Measurements from ENCODE around the gene IFI30.

Gene IFI30

DNA sequence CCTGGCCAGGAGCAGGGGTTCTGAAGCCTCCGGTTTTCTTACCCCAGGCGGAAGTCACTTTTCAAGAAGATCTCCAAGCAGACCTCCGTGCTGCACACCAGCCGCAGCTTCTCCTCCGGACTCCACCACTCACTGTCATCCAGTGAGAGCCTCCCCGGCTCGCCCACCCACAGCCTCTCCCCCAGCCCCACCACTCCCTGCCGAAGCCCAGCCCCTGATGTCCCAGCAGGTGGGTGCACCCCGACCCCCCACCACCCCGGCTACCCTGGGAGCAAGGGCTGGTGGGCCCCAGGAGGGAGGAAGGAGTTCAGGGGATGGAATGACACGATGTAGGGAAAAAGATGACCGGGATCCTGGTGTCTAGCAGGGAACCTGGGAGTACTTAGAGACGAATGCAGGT lies 26.2 kb upstream of the IFI30 start:
- Histone ChIP-seq H3K27me3 (replicated peaks) (no peaks in the 10 kb centered on the region), H3K36me3 (replicated peaks) (peaks cover 21% of the 10 kb centered on the region), H3K4me3 (ENCODE audit: low read depth, low read length) (no peak overlapping the region), H3K27ac (no peak overlapping the region)
- TF ChIP-seq, protein P1, sequence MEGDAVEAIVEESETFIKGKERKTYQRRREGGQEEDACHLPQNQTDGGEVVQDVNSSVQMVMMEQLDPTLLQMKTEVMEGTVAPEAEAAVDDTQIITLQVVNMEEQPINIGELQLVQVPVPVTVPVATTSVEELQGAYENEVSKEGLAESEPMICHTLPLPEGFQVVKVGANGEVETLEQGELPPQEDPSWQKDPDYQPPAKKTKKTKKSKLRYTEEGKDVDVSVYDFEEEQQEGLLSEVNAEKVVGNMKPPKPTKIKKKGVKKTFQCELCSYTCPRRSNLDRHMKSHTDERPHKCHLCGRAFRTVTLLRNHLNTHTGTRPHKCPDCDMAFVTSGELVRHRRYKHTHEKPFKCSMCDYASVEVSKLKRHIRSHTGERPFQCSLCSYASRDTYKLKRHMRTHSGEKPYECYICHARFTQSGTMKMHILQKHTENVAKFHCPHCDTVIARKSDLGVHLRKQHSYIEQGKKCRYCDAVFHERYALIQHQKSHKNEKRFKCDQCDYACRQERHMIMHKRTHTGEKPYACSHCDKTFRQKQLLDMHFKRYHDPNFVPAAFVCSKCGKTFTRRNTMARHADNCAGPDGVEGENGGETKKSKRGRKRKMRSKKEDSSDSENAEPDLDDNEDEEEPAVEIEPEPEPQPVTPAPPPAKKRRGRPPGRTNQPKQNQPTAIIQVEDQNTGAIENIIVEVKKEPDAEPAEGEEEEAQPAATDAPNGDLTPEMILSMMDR (IDR thresholded peaks at IDR 0.05; ENCODE audit: low read depth, low read length, missing control alignments): no peak
- in situ Hi-C loops (cut with HindIII; ENCODE audit: low pct_ligation_motif_present, low sequenced_read_pairs): no loop called here
- DNase-seq: no peak

DNA sequence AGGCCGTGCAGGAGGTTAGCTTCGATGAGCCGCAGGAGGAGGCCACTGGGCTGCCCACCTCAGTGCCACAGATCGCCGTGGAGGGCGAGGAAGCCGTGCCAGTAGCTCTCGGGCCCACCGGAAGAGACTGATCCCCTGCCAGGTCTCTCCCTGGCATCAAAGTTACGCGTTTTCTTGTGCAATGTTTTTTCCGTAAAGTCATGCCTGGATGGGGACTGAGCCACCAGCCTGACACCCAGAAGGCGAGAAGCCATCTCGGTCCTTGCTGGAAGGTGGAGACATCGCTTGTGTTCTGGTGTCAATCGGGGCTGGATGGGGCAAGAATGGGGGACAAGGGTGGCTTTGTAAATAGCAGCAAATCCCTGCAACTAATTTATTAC lies 24.0 kb upstream of the IFI30 start:
- peaks cover 12% of the 10 kb centered on the region for H3K36me3 ChIP-seq (replicated peaks)
- DNase-seq: no peak
- no peaks in the 10 kb centered on the region for H3K27me3 ChIP-seq (replicated peaks)
- TF ChIP-seq, protein P1 (IDR thresholded peaks at IDR 0.05; ENCODE audit: low read depth, low read length, missing control alignments): no peak
- no peak overlapping the region for H3K27ac ChIP-seq
- in situ Hi-C loops (cut with HindIII; ENCODE audit: low pct_ligation_motif_present, low sequenced_read_pairs): no loop called here
- no peak overlapping the region for H3K4me3 ChIP-seq (ENCODE audit: low read depth, low read length)

DNA sequence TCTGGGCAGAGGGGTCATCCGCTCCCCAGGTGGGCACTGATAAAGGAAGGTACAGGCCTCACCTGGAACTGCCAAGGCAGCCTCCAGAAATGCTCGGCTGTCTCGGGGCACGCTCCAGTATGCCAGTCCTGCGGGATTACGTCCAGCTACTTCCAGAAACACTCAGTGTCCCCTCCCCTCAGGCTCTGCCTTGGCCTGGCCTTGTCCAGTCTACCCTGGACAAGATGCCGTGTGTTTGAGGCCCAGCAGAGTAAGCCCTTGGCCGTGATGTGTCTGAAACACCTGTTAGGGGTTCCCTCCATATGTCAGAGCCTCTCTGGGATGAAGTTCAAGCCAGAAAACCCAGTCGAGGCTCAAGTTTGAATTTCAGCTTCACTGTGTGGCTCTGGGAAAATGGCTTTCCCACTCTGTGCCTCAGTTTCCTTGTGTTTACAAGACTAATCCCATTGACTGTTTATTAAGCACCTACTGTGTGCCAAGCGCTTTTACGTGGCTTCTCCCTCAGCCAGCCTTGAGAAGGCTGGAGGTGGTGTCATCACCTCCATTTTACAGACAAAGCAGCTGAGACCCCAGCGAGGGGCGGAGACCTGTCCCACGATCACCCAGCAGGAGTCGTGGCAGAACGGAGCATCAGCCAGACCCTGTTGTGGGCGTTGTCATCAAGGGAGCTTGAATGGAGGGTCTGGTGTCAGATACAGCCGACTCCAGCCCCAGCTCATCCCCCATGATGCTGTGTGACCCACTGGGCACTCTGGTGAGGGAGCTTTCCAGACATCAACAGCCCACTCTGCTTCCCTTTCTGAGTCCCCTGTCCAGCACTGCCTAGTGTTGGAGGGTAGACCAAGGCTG lies 22.6 kb upstream of the IFI30 start:
- TF ChIP-seq, protein P1 (IDR thresholded peaks at IDR 0.05; ENCODE audit: low read depth, low read length, missing control alignments): no peak
- H3K27ac ChIP-seq: no peak overlapping the region
- in situ Hi-C loops (cut with HindIII; ENCODE audit: low pct_ligation_motif_present, low sequenced_read_pairs): no loop called here
- H3K27me3 ChIP-seq (replicated peaks): no peaks in the 10 kb centered on the region
- no peak overlapping the region for H3K4me3 ChIP-seq (ENCODE audit: low read depth, low read length)
- H3K36me3 ChIP-seq (replicated peaks): no peaks in the 10 kb centered on the region
- no peak for DNase-seq

DNA sequence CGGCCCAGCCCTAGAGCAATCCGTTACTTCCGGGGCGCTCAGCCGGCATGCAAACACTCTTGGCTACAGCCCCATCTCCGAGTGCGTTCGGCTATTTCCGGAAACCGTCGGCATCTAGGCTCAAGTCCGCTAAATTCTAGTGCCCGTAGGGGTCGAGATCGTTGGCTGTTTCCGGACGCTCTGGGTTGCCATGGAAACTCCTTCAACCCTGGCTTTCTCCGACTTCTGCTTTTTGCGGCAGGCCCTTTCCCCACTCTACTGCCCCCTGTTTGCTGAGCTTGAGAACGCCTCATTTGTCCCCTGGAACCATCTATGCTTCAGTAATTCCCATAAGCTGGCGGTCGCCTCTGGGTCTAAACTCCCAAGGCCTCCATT lies 21.2 kb upstream of the IFI30 start:
- in situ Hi-C loops (cut with HindIII; ENCODE audit: low pct_ligation_motif_present, low sequenced_read_pairs): no loop called here
- peaks cover 2% of the 10 kb centered on the region for H3K36me3 ChIP-seq (replicated peaks)
- peak; percentile 98 for DNase-seq
- no peaks in the 10 kb centered on the region for H3K27me3 ChIP-seq (replicated peaks)
- TF ChIP-seq, protein P1 (IDR thresholded peaks at IDR 0.05; ENCODE audit: low read depth, low read length, missing control alignments): peak; percentile 83
- H3K4me3 ChIP-seq (ENCODE audit: low read depth, low read length): peak overlapping the region; percentile 64
- peak overlapping the region; percentile 85 for H3K27ac ChIP-seq

DNA sequence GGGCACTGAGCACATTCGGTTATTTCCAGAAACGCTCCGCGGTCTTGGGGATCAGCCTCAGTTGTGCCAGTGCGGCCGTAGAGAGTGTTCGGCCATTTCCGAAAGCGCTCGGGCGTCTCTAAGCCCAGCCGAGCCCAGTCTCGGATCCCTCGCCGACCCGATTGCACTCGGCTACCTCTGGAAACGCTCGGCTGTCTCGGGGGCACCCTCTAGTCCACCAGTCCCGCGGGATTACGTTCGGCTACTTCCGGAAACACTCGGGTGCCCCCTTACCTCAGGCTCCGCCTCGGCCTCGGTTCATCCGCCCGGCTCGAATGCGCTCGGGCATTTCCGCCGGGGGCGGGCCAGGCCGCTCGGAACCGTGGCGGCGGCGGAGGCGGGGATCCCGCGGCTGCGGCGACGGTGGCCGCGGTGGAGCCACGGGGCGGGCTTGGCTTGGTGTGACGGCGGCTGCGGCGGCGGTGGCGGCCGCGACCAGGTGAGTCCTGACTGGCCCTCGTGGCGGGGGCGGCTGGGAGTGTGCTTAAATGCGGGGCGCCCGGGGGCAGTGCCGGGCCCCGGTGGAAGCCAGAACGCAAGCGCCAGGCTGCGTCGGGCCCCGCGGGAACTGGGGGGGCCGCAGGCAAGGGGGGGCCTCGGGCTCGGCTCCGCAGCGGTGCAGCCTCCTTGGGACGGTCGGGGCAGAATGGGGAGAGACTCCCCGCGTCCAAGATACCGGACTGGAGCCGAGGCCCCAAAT lies 20.6 kb upstream of the IFI30 start, which contains the start of gene PIK3R2:
PIK3R2 (plus strand) TSS at position 347 of the 739 bp plus-strand sequence. CDS start 2,717 bp downstream, outside the sequence.
- in situ Hi-C loops (cut with HindIII; ENCODE audit: low pct_ligation_motif_present, low sequenced_read_pairs): no loop called here
- H3K27me3 ChIP-seq (replicated peaks): no peaks in the 10 kb centered on the region
- peak within 1 kb of the TSS; percentile 88 for H3K4me3 ChIP-seq (ENCODE audit: low read depth, low read length)
- TF ChIP-seq, protein P1 (IDR thresholded peaks at IDR 0.05; ENCODE audit: low read depth, low read length, missing control alignments): no peak
- peak within 1 kb of the TSS; percentile 85 for H3K27ac ChIP-seq
- H3K36me3 ChIP-seq (replicated peaks): peaks cover 2% of the 10 kb centered on the region
- peak; percentile 99 for DNase-seq

Data from brain microvascular endothelial cell (primary cell).